ENCODE results near the gene NAT16.
A peak's percentile ranks its signal among the peaks of the same experiment; 100 is the strongest.

NAT16 gene

GRCh38 chr7:101170617-101171441 lies 9.3 kb downstream of the NAT16 start:
- no peak for DNase-seq

GRCh38 chr7:101169838-101170551 lies 10.1 kb downstream of the NAT16 start:
- peak; percentile 84 for DNase-seq

GRCh38 chr7:101169110-101169837 lies 10.8 kb downstream of the NAT16 start:
- DNase-seq, result no peak

- no peak for DNase-seq
Observed at GRCh38 chr7:101168412-101169049, 11.6 kb downstream of the NAT16 start.

- no peak for DNase-seq
Observed at GRCh38 chr7:101167645-101168411, 12.3 kb downstream of the NAT16 start.

- DNase-seq, result no peak
Observed at GRCh38 chr7:101166909-101167644, 13.0 kb downstream of the NAT16 start.

GRCh38 chr7:101166648-101166908 lies 13.5 kb downstream of the NAT16 start:
- no peak for DNase-seq

GRCh38 chr7:101165958-101166647 lies 14.0 kb downstream of the NAT16 start:
- DNase-seq, result no peak

- DNase-seq, result peak; percentile 94
Observed at GRCh38 chr7:101165075-101165957, 14.8 kb downstream of the NAT16 start, which contains the start of gene VGF. Gene VGF, minus strand, starts transcription at chr7:101165569. Its CDS starts 726 bp downstream, at chr7:101164843.

- no peak for DNase-seq
Observed at GRCh38 chr7:101164071-101164840, 15.8 kb downstream of the NAT16 start.

- peak; percentile 39 for DNase-seq
Observed at GRCh38 chr7:101163279-101164070, 16.6 kb downstream of the NAT16 start.

- no peak for DNase-seq
Observed at GRCh38 chr7:101162551-101163278, 17.4 kb downstream of the NAT16 start.

GRCh38 chr7:101161692-101162471 lies 18.2 kb downstream of the NAT16 start:
- DNase-seq, result no peak

GRCh38 chr7:101160910-101161309 lies 19.2 kb downstream of the NAT16 start:
- DNase-seq, result no peak

GRCh38 chr7:101159696-101160674 lies 20.1 kb downstream of the NAT16 start:
- no peak for DNase-seq

All from CD4-positive, alpha-beta T cell treated with Interleukin-10 for 1 hour (primary cell).